Measurements from ENCODE around the gene BRIP1.

DNA sequence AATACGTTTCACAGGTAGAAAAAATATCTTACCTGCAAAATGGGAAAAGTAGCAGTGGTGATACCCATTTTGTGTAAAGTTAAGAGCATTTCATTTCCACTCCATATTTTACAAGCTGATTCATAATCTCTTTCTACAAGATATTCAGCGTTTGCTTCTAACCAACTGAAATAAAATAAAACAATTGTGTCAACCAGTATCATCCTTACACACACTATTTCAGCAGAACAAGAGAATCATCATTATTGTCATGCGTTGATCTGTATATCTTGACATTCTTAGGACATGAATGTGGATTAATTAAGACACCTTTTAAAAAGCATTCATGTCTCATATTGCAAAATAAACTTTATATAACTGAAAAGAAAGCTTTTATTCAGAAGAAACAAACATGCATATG is 69.8 kb downstream of the BRIP1 start:
- TF ChIP-seq, protein P1, sequence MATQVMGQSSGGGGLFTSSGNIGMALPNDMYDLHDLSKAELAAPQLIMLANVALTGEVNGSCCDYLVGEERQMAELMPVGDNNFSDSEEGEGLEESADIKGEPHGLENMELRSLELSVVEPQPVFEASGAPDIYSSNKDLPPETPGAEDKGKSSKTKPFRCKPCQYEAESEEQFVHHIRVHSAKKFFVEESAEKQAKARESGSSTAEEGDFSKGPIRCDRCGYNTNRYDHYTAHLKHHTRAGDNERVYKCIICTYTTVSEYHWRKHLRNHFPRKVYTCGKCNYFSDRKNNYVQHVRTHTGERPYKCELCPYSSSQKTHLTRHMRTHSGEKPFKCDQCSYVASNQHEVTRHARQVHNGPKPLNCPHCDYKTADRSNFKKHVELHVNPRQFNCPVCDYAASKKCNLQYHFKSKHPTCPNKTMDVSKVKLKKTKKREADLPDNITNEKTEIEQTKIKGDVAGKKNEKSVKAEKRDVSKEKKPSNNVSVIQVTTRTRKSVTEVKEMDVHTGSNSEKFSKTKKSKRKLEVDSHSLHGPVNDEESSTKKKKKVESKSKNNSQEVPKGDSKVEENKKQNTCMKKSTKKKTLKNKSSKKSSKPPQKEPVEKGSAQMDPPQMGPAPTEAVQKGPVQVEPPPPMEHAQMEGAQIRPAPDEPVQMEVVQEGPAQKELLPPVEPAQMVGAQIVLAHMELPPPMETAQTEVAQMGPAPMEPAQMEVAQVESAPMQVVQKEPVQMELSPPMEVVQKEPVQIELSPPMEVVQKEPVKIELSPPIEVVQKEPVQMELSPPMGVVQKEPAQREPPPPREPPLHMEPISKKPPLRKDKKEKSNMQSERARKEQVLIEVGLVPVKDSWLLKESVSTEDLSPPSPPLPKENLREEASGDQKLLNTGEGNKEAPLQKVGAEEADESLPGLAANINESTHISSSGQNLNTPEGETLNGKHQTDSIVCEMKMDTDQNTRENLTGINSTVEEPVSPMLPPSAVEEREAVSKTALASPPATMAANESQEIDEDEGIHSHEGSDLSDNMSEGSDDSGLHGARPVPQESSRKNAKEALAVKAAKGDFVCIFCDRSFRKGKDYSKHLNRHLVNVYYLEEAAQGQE (IDR thresholded peaks at IDR 0.05; ENCODE audit: borderline replicate concordance) = no peak
- TF ChIP-seq, protein P1 (CRISPR knock-in tag; IDR thresholded peaks at IDR 0.05; ENCODE audit: low read depth) = no peak
- TF ChIP-seq MYBL2 (IDR thresholded peaks at IDR 0.05; ENCODE audit: low read depth) = no peak
- TF ChIP-seq MYBL2 (CRISPR knock-in tag; IDR thresholded peaks at IDR 0.05; ENCODE audit: borderline replicate concordance) = no peak
- no peak for TF ChIP-seq SIN3A (IDR thresholded peaks at IDR 0.05; ENCODE audit: borderline replicate concordance in 2 of 2, control insufficient read depth in 1 of 2, low read depth in 2 of 2, low read length in 2 of 2)
- no peak for TF ChIP-seq SMC3 (conservative IDR thresholded peaks at IDR 0.05; ENCODE audit: insufficient read depth, low read depth, low read length)
- TF ChIP-seq SP2 (IDR thresholded peaks at IDR 0.05; ENCODE audit: extremely low read depth, low read depth, low read length, poor library complexity, severe bottlenecking) = no peak
- TF ChIP-seq, protein P2, sequence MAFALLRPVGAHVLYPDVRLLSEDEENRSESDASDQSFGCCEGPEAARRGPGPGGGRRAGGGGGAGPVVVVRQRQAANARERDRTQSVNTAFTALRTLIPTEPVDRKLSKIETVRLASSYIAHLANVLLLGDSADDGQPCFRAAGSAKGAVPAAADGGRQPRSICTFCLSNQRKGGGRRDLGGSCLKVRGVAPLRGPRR (CRISPR knock-in tag; IDR thresholded peaks at IDR 0.05) = no peak
- TF ChIP-seq CBFB (CRISPR knock-in tag; IDR thresholded peaks at IDR 0.05) = no peak
- TF ChIP-seq, protein P3, sequence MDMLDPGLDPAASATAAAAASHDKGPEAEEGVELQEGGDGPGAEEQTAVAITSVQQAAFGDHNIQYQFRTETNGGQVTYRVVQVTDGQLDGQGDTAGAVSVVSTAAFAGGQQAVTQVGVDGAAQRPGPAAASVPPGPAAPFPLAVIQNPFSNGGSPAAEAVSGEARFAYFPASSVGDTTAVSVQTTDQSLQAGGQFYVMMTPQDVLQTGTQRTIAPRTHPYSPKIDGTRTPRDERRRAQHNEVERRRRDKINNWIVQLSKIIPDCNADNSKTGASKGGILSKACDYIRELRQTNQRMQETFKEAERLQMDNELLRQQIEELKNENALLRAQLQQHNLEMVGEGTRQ (CRISPR knock-in tag; IDR thresholded peaks at IDR 0.05) = no peak
